AG09309 (cell line): ENCODE results near the gene C15orf62.

ENCODE experiments used
- DNase-seq: peaks from one replicate; pipeline ENCODE4 v3.0.0-alpha.2; 2010; ENCODE audit warnings: low read depth
- H3K4me3 ChIP-seq: 2 replicates; pipeline ENCODE4 v1.5.1; 2011; ENCODE audit warnings: mild to moderate bottlenecking, low read depth, low read length, moderate library complexity; ENCODE audit not compliant: control insufficient read depth
- TF ChIP-seq, protein P1 (sequence below): IDR thresholded peaks from 2 replicates; pipeline ENCODE4 v1.5.1; 2011; ENCODE audit warnings: mild to moderate bottlenecking, low read depth, low read length, inconsistent platforms; ENCODE audit not compliant: insufficient read depth, control insufficient read depth; ENCODE audit errors: missing control alignments

C15orf62 gene, protein sequence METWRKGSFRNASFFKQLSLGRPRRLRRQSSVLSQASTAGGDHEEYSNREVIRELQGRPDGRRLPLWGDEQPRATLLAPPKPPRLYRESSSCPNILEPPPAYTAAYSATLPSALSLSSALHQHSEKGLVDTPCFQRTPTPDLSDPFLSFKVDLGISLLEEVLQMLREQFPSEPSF

DNA sequence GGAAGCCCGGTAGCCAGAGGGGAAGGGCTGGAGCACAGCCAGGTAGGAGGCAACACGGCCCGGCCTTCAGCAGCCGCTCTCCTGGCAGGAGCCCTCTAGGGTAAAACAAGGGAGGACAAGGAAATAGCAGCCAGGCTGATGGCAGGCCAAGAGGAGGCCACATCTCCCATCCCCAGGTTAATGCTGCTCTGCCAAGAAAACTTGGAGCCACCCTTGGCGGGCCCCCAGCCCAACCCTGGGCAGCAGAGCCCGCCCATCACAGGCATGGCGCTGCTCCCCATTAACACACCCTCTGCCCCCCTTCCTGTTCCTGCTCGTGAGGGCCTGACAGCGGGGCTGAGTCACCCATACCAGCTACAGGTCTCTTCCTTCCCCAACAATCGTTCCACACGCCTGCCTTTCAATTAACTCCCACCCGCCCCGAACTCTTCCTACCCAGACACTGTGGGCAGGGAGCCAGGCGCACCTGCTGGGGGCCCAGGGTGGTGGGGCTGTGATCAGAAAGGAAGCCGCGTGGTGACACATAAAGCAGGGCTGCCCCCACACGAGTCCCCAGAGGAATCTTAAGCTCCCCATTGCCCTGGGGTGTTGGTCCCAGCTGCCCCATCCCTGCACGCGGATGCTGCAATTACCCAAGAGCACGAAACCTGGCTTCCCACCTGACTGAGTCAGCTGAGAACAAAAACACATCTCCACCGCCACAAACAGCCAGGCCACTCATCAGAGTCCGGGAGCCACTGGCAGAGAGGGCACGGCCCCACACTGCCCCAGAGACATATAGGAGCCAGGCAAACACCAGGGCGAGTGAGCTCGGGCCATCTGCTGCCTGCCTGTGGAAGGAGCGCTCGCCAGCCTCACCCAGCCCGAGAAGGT is at the start of gene C15orf62:
Gene C15orf62 (plus strand): TSS at position 707 of the 873 bp plus-strand sequence. CDS start 516 bp downstream, outside the sequence.
- TF ChIP-seq, protein P1, sequence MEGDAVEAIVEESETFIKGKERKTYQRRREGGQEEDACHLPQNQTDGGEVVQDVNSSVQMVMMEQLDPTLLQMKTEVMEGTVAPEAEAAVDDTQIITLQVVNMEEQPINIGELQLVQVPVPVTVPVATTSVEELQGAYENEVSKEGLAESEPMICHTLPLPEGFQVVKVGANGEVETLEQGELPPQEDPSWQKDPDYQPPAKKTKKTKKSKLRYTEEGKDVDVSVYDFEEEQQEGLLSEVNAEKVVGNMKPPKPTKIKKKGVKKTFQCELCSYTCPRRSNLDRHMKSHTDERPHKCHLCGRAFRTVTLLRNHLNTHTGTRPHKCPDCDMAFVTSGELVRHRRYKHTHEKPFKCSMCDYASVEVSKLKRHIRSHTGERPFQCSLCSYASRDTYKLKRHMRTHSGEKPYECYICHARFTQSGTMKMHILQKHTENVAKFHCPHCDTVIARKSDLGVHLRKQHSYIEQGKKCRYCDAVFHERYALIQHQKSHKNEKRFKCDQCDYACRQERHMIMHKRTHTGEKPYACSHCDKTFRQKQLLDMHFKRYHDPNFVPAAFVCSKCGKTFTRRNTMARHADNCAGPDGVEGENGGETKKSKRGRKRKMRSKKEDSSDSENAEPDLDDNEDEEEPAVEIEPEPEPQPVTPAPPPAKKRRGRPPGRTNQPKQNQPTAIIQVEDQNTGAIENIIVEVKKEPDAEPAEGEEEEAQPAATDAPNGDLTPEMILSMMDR, result no peak
- H3K4me3 ChIP-seq, result no peak within 1 kb of the TSS
- no peak for DNase-seq

DNA sequence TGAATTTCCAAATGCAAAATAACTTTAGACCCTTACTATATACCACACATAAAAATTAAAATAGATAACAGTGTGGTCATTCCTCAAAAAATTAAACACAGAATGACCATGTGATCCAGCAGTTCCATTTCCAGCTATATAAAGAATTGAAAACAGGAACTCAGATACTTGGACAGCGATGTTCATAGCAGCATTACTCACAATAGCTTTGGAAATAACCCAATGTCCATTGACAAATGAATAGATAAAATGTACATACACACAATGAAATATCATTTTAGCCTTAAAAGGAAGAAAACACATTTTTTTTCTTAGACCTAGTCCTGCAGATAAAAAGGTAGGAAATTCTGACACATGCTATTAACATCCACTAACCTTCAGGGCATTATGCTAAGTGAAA is 48.1 kb upstream of the C15orf62 start:
- H3K4me3 ChIP-seq, result no peak overlapping the region
- TF ChIP-seq, protein P1, result no peak
- no peak for DNase-seq

DNA sequence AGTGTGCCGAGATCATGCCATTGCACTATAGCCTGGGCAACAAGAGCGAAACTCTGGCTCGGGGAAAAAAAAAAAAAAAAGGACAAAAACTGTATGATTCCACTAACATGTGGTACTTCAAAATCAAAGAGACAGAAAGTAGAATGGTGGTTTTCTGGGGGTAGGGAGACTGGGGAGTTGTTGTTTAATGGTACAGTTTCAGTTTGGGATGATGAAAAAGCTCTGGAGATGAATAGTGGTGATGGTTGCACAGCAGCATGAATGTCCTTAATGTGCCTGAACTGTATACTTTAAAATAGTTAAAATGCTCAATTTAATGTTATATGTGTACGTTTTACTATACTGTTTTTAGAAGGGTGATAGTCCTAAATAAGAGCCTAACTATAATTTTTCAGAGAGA is 47.4 kb upstream of the C15orf62 start:
- DNase-seq, result no peak
- TF ChIP-seq, protein P1, result no peak
- H3K4me3 ChIP-seq, result no peak overlapping the region

DNA sequence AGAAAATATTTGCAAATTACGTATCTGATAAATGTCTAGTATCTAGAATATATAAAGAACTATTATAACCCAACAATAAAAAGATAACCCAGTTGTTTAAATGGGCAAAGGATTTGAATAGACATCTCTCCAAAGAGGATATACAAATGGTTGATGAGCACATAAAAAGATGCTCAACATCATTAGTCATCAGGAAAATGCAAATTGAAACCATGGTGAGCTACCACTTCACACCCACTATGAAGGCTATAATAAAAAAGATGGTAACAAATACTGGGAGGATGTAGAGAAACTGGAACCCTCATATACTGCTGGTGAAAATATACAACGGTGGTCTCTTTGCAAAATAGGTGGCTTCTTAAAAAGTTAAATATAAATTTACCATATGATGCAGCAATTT is 46.8 kb upstream of the C15orf62 start:
- no peak for DNase-seq

DNA sequence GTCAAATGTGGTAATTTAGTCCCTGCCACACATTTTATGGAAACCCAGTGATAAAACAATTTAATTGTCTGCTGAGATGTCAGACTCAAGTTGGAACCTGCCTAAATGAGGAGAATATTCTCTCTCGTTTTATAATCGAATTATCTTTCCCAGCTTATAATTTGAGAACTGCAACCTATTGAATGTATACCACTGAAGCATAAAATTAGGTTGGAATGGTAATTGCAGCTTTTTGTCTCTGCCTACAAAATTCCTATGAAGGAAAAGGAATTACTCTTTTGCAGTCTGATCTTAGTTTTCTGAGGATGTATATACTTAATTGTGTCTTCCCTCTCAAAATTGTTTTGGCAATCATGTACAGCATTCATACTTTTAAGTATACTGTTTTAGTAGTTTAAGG is 45.9 kb upstream of the C15orf62 start:
- TF ChIP-seq, protein P1, result no peak
- no peak for DNase-seq
- H3K4me3 ChIP-seq, result no peak overlapping the region

More for the DNA sequence above, 46.8 kb upstream of the C15orf62 start:
- TF ChIP-seq, protein P1, result no peak
- H3K4me3 ChIP-seq, result no peak overlapping the region

DNA sequence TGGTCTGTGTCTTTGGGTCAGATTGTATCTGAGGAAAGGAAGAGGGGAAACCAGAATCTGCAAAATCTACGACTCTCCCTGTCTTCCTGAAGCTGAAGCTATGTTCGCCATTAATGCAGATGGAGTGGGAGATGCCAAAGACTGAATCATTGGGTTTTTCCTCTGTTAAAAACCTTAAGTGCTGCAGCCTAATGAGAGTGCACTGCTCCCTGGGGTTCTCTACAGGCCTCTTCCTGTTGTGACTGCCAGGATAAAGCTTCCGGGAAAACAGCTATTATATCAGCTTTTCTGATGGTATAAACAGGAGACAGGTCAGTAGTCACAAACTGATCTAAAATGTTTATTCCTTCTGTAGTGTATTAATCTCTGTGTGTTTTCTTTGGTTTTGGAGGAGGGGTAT is 38.7 kb upstream of the C15orf62 start:
- TF ChIP-seq, protein P1, result no peak
- no peak overlapping the region for H3K4me3 ChIP-seq
- DNase-seq, result no peak
